Naive thymus-derived CD4-positive, alpha-beta T cell (primary cell): ENCODE data around the gene ANO5. TPM values are rescaled to one million over a fixed set of nuclear protein-coding genes. Genes with fewer than 3 reads are reported as not detected.
A peak's percentile ranks its signal among the peaks of the same experiment; 100 is the strongest.
"Not testable (repeated sequence)": the region's sequence is repeated elsewhere in the genome, so short reads cannot be mapped to it uniquely, and the experiment has no call there.

Source experiments
- ATAC-seq: fragments of 150-1000 bp; cut with Tn5 transposase; 2 replicates; pipeline ENCODE4 v1.10.0; 2021; ENCODE audit warnings: mild to moderate bottlenecking, moderate library complexity
- CTCF ChIA-PET: fragments of 350-600 bp; sonication (Branson Sonifier 250); formaldehyde crosslinking; loops from one replicate; lab custom pipeline; 2021; ENCODE audit warnings: antibody characterized with exemption; lab: Charles Lee
- POLR2A ChIA-PET: fragments of 350-600 bp; sonication (Branson Sonifier 250); formaldehyde crosslinking; loops from one replicate; lab custom pipeline; 2021; ENCODE audit warnings: antibody characterized with exemption, inconsistent platforms; lab: Charles Lee
- DNase-seq, 9 donors: peaks; one replicate each; pipeline versions ENCODE4 v3.0.0 to v3.0.0-alpha.2; 2020 to 2022; ENCODE audit warnings: mixed read lengths in 1 of 9
- H3K27ac ChIP-seq: one replicate; pipeline ENCODE4 v1.7.0; 2013; ENCODE audit warnings: mild to moderate bottlenecking, low read depth, low read length, moderate library complexity
- H3K27me3 ChIP-seq, 2 donors: one replicate each; pipeline ENCODE4 v1.7.0; 2013; ENCODE audit warnings: low read length in 2 of 2, mild to moderate bottlenecking in 2 of 2, moderate library complexity in 2 of 2; ENCODE audit not compliant: control insufficient read depth in 2 of 2, insufficient read depth in 2 of 2
- H3K36me3 ChIP-seq, 3 experiments: 1 replicate in 2 of 3; 2 replicates in 1 of 3; pipeline ENCODE4 v1.7.0; 2013; ENCODE audit warnings: low read length in 3 of 3, mild to moderate bottlenecking in 3 of 3, moderate library complexity in 1 of 3; ENCODE audit not compliant: insufficient read depth in 3 of 3, control insufficient read depth in 2 of 3
- H3K4me1 ChIP-seq, 2 donors: one replicate each; pipeline ENCODE4 v1.7.0; 2013; ENCODE audit warnings: low read length in 2 of 2, mild to moderate bottlenecking in 2 of 2, moderate library complexity in 1 of 2; ENCODE audit not compliant: control insufficient read depth in 2 of 2, insufficient read depth in 2 of 2
- H3K4me3 ChIP-seq: 2 replicates; pipeline ENCODE4 v1.7.0; 2013; ENCODE audit warnings: mild to moderate bottlenecking, low read length
- H3K9me3 ChIP-seq, 3 experiments: 1 replicate in 2 of 3; 2 replicates in 1 of 3; pipeline ENCODE4 v1.7.0; 2013; ENCODE audit warnings: low read length in 3 of 3; ENCODE audit not compliant: control insufficient read depth in 2 of 3
- H3K27ac Mint-ChIP-seq, 9 donors: one replicate each; pipeline ENCODE4 v1.8.0; 2020 to 2022; ENCODE audit warnings: mixed read lengths in 9 of 9, mild to moderate bottlenecking in 8 of 9, moderate library complexity in 5 of 9, inconsistent platforms in 2 of 9
- H3K27me3 Mint-ChIP-seq, 5 donors: one replicate each; pipeline ENCODE4 v1.8.0; 2021 to 2022; ENCODE audit warnings: mixed read lengths in 5 of 5, mild to moderate bottlenecking in 1 of 5
- H3K36me3 Mint-ChIP-seq, 5 donors: one replicate each; pipeline ENCODE4 v1.8.0; 2020 to 2022; ENCODE audit warnings: mixed read lengths in 5 of 5, mild to moderate bottlenecking in 3 of 5, inconsistent platforms in 1 of 5
- H3K4me1 Mint-ChIP-seq, 7 donors: one replicate each; pipeline ENCODE4 v1.8.0; 2020 to 2022; ENCODE audit warnings: mixed read lengths in 7 of 7, mild to moderate bottlenecking in 3 of 7, inconsistent platforms in 1 of 7
- H3K4me3 Mint-ChIP-seq, 10 donors: one replicate each; pipeline ENCODE4 v1.8.0; 2020 to 2022; ENCODE audit warnings: mild to moderate bottlenecking in 10 of 10, mixed read lengths in 10 of 10, moderate library complexity in 6 of 10, inconsistent platforms in 2 of 10
- H3K9me3 Mint-ChIP-seq, 11 donors: one replicate each; pipeline ENCODE4 v1.8.0; 2020 to 2022; ENCODE audit warnings: mixed read lengths in 11 of 11, mild to moderate bottlenecking in 4 of 11, inconsistent platforms in 1 of 11, moderate library complexity in 1 of 11
- intact Hi-C, 2 donors: fragments of 100-400 bp; cut with micrococcal nuclease; formaldehyde crosslinking; loops; one replicate each; pipeline ENCODE4 v1.15.1; 2023
- polyA plus RNA-seq, 2 donors: library from polyadenylated mRNA; unstranded; fragments of 300-500 nt; fragmentation: Illumina TruSeq; gene quantifications; one replicate each; pipeline ENCODE4 v1.2.3, GENCODE V29; 2021
- total RNA-seq, 6 experiments: library from RNA in 5 of 6; stranded (reverse) in 5 of 6; gene quantifications; 1 replicate in 5 of 6; 2 replicates in 1 of 6; pipeline ENCODE4 v1.2.3 and lab custom pipeline; 2021 to 2026

Gene ANO5
- total and polyA plus RNA-seq, 7 experiments from 2014 or later: 0.07 to 0.12 (median 0.11) TPM; not detected in 4

DNA sequence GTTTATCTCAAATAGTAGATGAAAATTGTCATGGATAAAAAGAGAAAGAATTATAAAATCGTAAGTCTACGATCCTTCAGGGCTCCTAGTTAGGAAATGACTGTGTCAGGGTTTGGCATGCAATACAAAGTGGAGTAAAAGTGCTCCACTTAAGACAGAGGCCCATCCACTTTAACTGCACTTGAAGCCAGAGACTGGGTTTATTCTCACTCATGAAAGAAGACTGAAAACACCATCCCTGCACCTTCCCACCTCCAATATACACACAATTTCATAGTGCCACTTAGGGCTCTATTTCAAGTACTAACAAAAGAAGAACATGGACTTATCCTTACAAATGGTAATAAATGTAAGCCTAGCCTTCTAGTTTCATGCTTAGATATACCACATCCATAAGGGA, 70.7 kb downstream of the ANO5 start:
- Mint-ChIP-seq H3K4me1 (no peaks in the 10 kb centered on the region), H3K27me3 (peaks cover 0 to 6% (median 0%) of the 10 kb centered on the region in 5 donors), H3K9me3 (no peaks in the 10 kb centered on the region), H3K36me3 (no peaks in the 10 kb centered on the region), H3K27ac (no peak overlapping the region), H3K4me3 (no peak overlapping the region)
- Histone ChIP-seq H3K9me3 (no peaks in the 10 kb centered on the region), H3K27me3 (no peaks in the 10 kb centered on the region), H3K4me3 (no peak overlapping the region), H3K27ac (no peak overlapping the region), H3K36me3 (no peaks in the 10 kb centered on the region), H3K4me1 (no peaks in the 10 kb centered on the region)
- no peak for ATAC-seq
- CTCF ChIA-PET: no interaction called here
- intact Hi-C loops: no loop called here
- POLR2A ChIA-PET: no interaction called here
- DNase-seq: no peak

DNA sequence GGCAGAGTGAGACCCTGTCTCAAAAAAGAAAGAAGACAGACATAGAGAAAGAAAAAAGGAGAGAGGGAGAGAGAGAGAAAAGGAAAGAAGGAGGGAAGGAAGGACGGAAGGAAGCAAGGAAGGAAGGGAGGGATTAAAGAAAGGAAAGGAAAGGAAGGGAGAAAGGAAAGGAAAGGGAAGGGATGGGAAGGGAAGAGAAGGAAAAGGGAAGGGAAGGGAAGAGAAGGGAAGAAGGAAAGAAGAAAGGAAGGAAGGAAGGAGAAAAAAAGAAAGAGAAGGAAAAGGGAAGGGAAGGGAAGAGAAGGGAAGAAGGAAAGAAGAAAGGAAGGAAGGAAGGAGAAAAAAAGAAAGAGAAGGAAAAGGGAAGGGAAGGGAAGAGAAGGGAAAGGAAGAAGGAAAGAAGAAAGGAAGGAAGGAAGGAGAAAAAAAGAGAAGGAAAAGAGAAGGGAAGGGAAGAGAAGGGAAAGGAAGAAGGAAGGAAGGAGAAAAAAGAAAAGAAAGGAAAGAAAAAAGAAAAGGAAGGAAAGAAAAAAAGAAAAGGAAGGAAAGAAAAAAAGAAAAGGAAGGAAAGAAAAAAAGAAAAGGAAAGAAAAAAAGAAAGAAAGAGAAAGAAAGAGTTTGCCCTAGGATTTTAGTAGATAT, 76.2 kb downstream of the ANO5 start:
- Mint-ChIP-seq H3K27ac (peak overlapping the region in 1 of 9 donors; percentile 45), H3K27me3 (peaks cover 0 to 13% (median 0%) of the 10 kb centered on the region in 5 donors)
- intact Hi-C loops, H3K9me3 Mint-ChIP-seq, POLR2A ChIA-PET, H3K4me1 ChIP-seq, H3K27ac ChIP-seq, H3K36me3 Mint-ChIP-seq, CTCF ChIA-PET, H3K9me3 ChIP-seq, H3K4me3 ChIP-seq, H3K4me1 Mint-ChIP-seq, H3K4me3 Mint-ChIP-seq, H3K27me3 ChIP-seq, H3K36me3 ChIP-seq, DNase-seq, ATAC-seq: not testable (repeated sequence)

DNA sequence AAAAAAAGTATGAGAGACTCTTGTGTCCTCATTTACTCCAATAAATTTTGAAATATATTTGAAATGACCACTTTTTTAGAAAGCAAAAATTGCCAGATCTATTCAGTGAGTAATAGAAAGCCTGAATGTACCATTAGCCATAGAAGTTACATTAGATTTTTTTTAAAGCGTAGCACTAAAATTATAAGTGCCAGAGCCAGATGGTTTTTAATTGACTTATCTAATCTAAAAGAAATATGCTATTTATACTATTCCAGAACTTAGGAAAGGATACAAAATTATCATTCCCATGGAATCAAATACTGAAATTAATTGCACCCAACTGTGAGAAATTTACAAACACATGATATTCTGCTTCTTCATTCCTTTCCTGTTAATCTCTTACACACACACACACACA, 80.9 kb downstream of the ANO5 start:
- H3K9me3 Mint-ChIP-seq: peaks cover 0 to under 1% (median 0%) of the 10 kb centered on the region in 11 donors
- POLR2A ChIA-PET: no interaction called here
- no peaks in the 10 kb centered on the region for H3K4me1 Mint-ChIP-seq
- no peak overlapping the region for H3K4me3 Mint-ChIP-seq
- H3K36me3 ChIP-seq: no peaks in the 10 kb centered on the region
- no peaks in the 10 kb centered on the region for H3K4me1 ChIP-seq
- no peaks in the 10 kb centered on the region for H3K9me3 ChIP-seq
- no peak overlapping the region for H3K27ac Mint-ChIP-seq
- CTCF ChIA-PET: no interaction called here
- intact Hi-C loops: no loop called here
- H3K36me3 Mint-ChIP-seq: no peaks in the 10 kb centered on the region
- ATAC-seq (no peak), DNase-seq (no peak)
- H3K27ac ChIP-seq: no peak overlapping the region
- H3K27me3 ChIP-seq: no peaks in the 10 kb centered on the region
- no peak overlapping the region for H3K4me3 ChIP-seq
- H3K27me3 Mint-ChIP-seq: peaks cover 0 to 9% (median 0%) of the 10 kb centered on the region in 5 donors

DNA sequence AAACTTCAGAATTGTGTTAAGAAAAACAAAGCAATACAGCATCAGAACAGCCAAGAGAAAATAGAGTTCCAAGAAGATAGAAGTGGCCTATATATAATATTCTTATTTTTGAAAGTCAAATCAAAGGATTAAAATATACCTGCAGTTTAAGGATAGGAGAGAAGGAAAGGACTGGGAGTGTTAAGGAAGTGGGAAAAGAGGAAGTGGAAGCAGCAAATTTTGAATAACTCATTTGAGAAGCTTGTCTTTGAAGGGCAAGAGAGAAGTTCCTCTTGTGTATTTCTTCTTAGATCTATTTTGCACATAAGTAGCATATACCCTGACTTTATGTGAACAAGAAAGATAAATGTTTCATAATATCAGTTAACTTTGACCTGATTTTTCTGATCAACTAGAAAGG, 82.7 kb downstream of the ANO5 start:
- CTCF ChIA-PET: interaction anchor here (0.6 kb wide), 1 partner anchor 305 kb away, joined by 3 read pairs; no protein-coding TSS in a partner anchor
- H3K4me3 Mint-ChIP-seq: no peak overlapping the region
- no peak overlapping the region for H3K27ac Mint-ChIP-seq
- no peaks in the 10 kb centered on the region for H3K27me3 ChIP-seq
- intact Hi-C loops: no loop called here
- H3K27me3 Mint-ChIP-seq: peaks cover 0 to 12% (median 0%) of the 10 kb centered on the region in 5 donors
- no peaks in the 10 kb centered on the region for H3K36me3 ChIP-seq
- H3K4me1 ChIP-seq: no peaks in the 10 kb centered on the region
- no peak overlapping the region for H3K27ac ChIP-seq
- POLR2A ChIA-PET: no interaction called here
- H3K4me3 ChIP-seq: no peak overlapping the region
- ATAC-seq (no peak), DNase-seq (no peak)
- H3K36me3 Mint-ChIP-seq: no peaks in the 10 kb centered on the region
- H3K9me3 Mint-ChIP-seq: no peaks in the 10 kb centered on the region
- no peaks in the 10 kb centered on the region for H3K4me1 Mint-ChIP-seq
- H3K9me3 ChIP-seq: no peaks in the 10 kb centered on the region

DNA sequence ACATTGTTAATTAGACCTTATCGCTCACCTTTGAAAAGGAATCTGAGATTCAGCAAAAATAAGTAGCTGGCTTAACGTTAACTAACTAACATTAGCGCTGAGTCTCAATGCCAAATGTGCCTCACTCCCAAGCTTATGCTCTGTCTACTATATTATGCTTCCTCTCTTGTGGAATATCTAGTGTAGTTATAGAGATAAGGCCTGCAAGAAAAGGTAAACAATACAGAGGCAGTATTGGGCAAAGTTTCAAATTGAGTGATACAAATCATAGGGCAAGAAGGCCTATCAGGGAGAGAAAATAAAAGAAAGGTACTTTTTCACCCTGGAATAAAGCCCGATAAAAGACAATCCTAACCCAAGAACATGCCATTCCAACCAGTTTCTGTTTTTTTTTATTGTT, 83.7 kb downstream of the ANO5 start:
- H3K36me3 Mint-ChIP-seq: no peaks in the 10 kb centered on the region

DNA sequence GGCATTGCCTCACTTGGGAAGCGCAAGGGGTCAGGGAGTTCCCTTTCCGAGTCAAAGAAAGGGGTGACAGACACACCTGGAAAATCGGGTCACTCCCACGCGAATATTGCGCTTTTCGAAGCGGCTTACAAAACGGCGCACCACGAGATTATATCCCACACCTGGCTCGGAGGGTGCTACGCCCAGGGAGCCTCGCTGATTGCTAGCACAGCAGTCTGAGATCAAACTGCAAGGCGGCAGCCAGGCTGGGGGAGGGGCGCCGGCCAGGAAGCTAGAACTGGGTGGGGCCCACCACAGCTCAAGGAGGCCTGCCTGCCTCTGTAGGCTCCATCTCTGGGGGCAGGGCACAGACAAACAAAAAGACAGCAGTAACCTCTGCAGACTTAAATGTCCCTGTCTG, 92.1 kb downstream of the ANO5 start:
- H3K36me3 Mint-ChIP-seq, H3K4me1 Mint-ChIP-seq, CTCF ChIA-PET: not testable (repeated sequence)

More for the DNA sequence above, 83.7 kb downstream of the ANO5 start:
- Histone ChIP-seq H3K4me3 (no peak overlapping the region), H3K9me3 (no peaks in the 10 kb centered on the region), H3K27me3 (no peaks in the 10 kb centered on the region), H3K27ac (no peak overlapping the region), H3K4me1 (no peaks in the 10 kb centered on the region), H3K36me3 (no peaks in the 10 kb centered on the region)
- H3K9me3 Mint-ChIP-seq: no peaks in the 10 kb centered on the region
- H3K27ac Mint-ChIP-seq: no peak overlapping the region
- POLR2A ChIA-PET: no interaction called here
- intact Hi-C loops: no loop called here
- CTCF ChIA-PET: interaction anchor here (0.6 kb wide), 1 partner anchor 304 kb away, joined by 3 read pairs; no protein-coding TSS in a partner anchor
- H3K4me3 Mint-ChIP-seq: no peak overlapping the region
- ATAC-seq: no peak
- DNase-seq: no peak
- H3K4me1 Mint-ChIP-seq: no peaks in the 10 kb centered on the region
- H3K27me3 Mint-ChIP-seq: peaks cover 0 to 12% (median 0%) of the 10 kb centered on the region in 5 donors

DNA sequence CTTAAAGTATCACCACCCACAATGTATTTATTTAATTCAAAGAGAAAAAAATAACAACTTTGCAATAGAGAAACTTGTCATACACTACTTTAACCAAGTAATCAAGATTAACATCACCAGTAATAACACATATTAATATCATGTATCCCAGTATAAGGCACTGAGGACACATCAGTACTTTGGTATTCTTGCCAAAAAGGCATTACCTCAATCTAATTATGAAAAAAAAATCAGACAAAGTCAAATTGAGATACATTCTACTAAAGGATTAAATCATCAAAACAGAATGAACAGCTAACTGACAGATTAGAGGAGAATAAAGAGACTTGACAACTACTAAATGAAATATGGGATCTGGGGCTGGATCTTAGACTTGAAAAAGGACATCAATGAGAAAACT, 109.5 kb downstream of the ANO5 start:
- no peaks in the 10 kb centered on the region for H3K9me3 ChIP-seq
- H3K27ac Mint-ChIP-seq: no peak overlapping the region
- H3K4me3 ChIP-seq: no peak overlapping the region
- ChIA-PET POLR2A (no interaction called here), CTCF (no interaction called here)
- no peaks in the 10 kb centered on the region for H3K4me1 Mint-ChIP-seq
- ATAC-seq (no peak), DNase-seq (no peak)
- peaks cover 0 to 1% (median 0%) of the 10 kb centered on the region in 11 donors for H3K9me3 Mint-ChIP-seq
- H3K27me3 Mint-ChIP-seq: peaks cover 2 to 36% (median 12%) of the 10 kb centered on the region in 5 donors
- no peaks in the 10 kb centered on the region for H3K4me1 ChIP-seq
- no peak overlapping the region for H3K27ac ChIP-seq
- intact Hi-C loops: no loop called here
- peaks cover 0 to 4% of the 10 kb centered on the region in 2 donors for H3K27me3 ChIP-seq
- no peaks in the 10 kb centered on the region for H3K36me3 Mint-ChIP-seq
- H3K36me3 ChIP-seq: no peaks in the 10 kb centered on the region
- H3K4me3 Mint-ChIP-seq: no peak overlapping the region

More for the DNA sequence above, 92.1 kb downstream of the ANO5 start:
- H3K9me3 Mint-ChIP-seq, H3K27ac ChIP-seq, H3K4me1 ChIP-seq, H3K36me3 ChIP-seq, H3K9me3 ChIP-seq, H3K27me3 ChIP-seq, H3K4me3 Mint-ChIP-seq, H3K4me3 ChIP-seq, intact Hi-C loops, DNase-seq, ATAC-seq, POLR2A ChIA-PET, H3K27ac Mint-ChIP-seq: not testable (repeated sequence)
- peaks cover 0 to 16% (median 0%) of the 10 kb centered on the region in 5 donors for H3K27me3 Mint-ChIP-seq
